Skeletal muscle tissue (tissue), 4 donors: Measurements from ENCODE around the gene TFB2M. TPM values are rescaled to one million over a fixed set of nuclear protein-coding genes. Genes with fewer than 3 reads are reported as not detected.
"Not testable (repeated sequence)": the region's sequence is repeated elsewhere in the genome, so short reads cannot be mapped to it uniquely, and the experiment has no call there.

Experiments used
- H3K27ac ChIP-seq: one replicate; pipeline ENCODE4 v1.7.0; 2013; ENCODE audit warnings: mild to moderate bottlenecking, low read depth, low read length, inconsistent platforms
- H3K27me3 ChIP-seq, 3 donors: one replicate each; pipeline ENCODE4 v1.7.0; 2013; ENCODE audit warnings: low read length in 3 of 3; ENCODE audit not compliant: control insufficient read depth in 3 of 3, insufficient read depth in 3 of 3
- H3K36me3 ChIP-seq, 3 donors: one replicate each; pipeline ENCODE4 v1.7.0; 2013; ENCODE audit warnings: low read length in 3 of 3; ENCODE audit not compliant: control insufficient read depth in 3 of 3, insufficient read depth in 3 of 3
- H3K4me1 ChIP-seq, 3 donors: one replicate each; pipeline ENCODE4 v1.7.0; 2013; ENCODE audit warnings: low read length in 3 of 3, mild to moderate bottlenecking in 3 of 3; ENCODE audit not compliant: control insufficient read depth in 3 of 3, insufficient read depth in 3 of 3
- H3K4me3 ChIP-seq, 3 donors: one replicate each; pipeline ENCODE4 v1.7.0; 2013; ENCODE audit warnings: low read length in 3 of 3
- H3K9ac ChIP-seq, 3 donors: one replicate each; pipeline ENCODE4 v1.7.0; 2013; ENCODE audit warnings: low read length in 3 of 3, mild to moderate bottlenecking in 3 of 3, moderate library complexity in 2 of 3, low read depth in 1 of 3
- H3K9me3 ChIP-seq, 3 donors: one replicate each; pipeline ENCODE4 v1.7.0; 2013; ENCODE audit warnings: low read length in 3 of 3; ENCODE audit not compliant: control insufficient read depth in 3 of 3
- total RNA-seq: library from RNA; depleted of rRNA; stranded (reverse); fragments of >200 nt; gene quantifications from one replicate; pipeline ENCODE4 v1.2.3, GENCODE V29; 2014
- donor health status: Osteomylitis.

TFB2M gene, protein sequence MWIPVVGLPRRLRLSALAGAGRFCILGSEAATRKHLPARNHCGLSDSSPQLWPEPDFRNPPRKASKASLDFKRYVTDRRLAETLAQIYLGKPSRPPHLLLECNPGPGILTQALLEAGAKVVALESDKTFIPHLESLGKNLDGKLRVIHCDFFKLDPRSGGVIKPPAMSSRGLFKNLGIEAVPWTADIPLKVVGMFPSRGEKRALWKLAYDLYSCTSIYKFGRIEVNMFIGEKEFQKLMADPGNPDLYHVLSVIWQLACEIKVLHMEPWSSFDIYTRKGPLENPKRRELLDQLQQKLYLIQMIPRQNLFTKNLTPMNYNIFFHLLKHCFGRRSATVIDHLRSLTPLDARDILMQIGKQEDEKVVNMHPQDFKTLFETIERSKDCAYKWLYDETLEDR
- total RNA-seq, result 21.4 TPM

DNA sequence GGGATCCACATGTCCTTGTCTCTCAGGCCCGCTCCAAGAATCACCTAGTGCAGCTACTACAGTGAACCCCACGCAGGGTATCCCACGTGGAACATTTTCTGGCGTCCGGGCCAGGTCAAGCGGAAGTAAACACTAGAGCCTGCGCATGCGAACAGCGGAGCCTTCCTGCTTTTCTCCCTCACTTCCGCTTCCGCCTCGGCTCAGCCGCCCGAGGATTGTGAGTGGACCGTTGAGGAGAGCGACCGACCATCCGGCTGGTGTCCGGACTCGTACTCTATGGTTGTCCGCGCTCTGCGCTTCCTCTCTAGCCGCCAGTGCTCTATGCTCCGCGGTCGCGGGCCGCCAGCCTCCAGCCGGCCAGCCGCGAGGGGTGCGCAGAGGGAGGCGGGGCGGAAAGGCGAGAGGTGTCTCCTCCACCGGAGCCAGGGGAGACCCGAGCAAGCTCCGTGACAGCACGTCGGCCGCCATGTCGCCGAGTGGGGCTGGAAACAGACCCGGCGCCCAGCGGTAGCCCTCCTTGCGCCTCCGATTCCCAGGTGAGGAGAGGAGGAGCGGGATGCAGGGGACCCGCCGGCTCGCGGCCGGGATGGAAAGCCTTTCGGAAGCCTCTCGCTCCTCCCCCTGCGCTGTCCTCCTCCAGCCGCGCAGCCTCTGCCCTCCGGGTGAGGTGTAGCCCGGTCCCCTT, at the start of gene TFB2M, which contains the start of gene CNST:
Gene TFB2M (minus strand): TSS at position 134 of the 685 bp plus-strand sequence. CDS start 123 bp downstream, at position 11.
Gene CNST (plus strand): TSS at position 329 of the 685 bp plus-strand sequence. CDS start 25,107 bp downstream, outside the sequence.
- peak within 1 kb of the TSS; percentile 94 to 98 (median 96) for H3K9ac ChIP-seq
- H3K27ac ChIP-seq, result peak within 1 kb of the TSS; percentile 95
- H3K27me3 ChIP-seq, result no peaks in the 10 kb centered on the region
- H3K4me1 ChIP-seq, result peaks cover 23 to 33% (median 32%) of the 10 kb centered on the region in 3 donors
- peaks cover 0 to 7% (median 5%) of the 10 kb centered on the region in 3 donors for H3K36me3 ChIP-seq
- H3K4me3 ChIP-seq, result peak within 1 kb of the TSS; percentile 76 to 97 (median 96)
- no peaks in the 10 kb centered on the region for H3K9me3 ChIP-seq

DNA sequence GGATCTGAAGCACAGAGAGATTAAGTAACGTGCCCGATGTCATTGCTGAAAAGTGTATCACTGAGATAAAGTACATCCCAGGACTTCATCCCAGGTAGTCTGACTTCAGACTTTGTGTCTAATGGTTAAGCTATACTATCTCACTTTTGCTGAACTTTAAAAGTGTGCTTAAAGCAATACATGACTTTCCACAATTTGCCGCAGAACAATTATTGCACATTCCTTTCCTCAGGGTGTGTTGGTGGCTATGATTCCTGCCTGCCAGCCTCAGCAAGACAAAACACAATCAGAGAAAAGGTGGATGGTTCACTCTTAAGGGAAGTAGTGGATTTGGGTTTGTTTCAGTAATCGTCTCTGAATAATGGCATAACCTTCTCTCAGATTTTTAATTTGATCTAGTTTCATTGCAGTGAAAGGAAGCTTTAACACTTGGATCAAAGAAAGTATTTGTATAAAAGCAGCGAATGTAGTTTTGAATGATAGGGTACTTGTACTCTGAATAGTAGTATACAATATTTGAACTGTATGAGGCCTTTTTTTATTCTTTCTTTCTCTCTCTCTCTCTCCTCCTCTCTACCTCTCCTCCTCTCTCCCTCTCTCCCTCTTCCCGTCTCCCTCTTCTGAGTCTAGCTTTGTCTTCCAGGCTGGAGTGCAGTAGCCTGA, 47.2 kb upstream of the TFB2M start:
- H3K36me3 ChIP-seq, result no peaks in the 10 kb centered on the region
- no peaks in the 10 kb centered on the region for H3K9me3 ChIP-seq
- H3K27ac ChIP-seq, result no peak overlapping the region
- peak overlapping the region in 1 of 3 donors; percentile 0 for H3K9ac ChIP-seq
- H3K4me1 ChIP-seq, result peaks cover 12 to 25% (median 21%) of the 10 kb centered on the region in 3 donors
- H3K27me3 ChIP-seq, result no peaks in the 10 kb centered on the region
- H3K4me3 ChIP-seq, result no peak overlapping the region

- Histone ChIP-seq H3K9ac (no peak overlapping the region), H3K4me3 (no peak overlapping the region), H3K9me3 (no peaks in the 10 kb centered on the region), H3K27me3 (no peaks in the 10 kb centered on the region), H3K4me1 (peaks cover 6 to 16% (median 14%) of the 10 kb centered on the region in 3 donors), H3K36me3 (no peaks in the 10 kb centered on the region), H3K27ac (no peak overlapping the region)
These were observed 43.6 kb upstream of the TFB2M start for GRCh38 chr1:246609632-246610031.

GRCh38 chr1:246608616-246609376, 42.7 kb upstream of the TFB2M start:
- Histone ChIP-seq H3K9ac (peak overlapping the region in 1 of 3 donors; percentile 35), H3K4me1 (peaks cover 6 to 16% (median 14%) of the 10 kb centered on the region in 3 donors)

GRCh38 chr1:246607462-246607861, 41.4 kb upstream of the TFB2M start:
- H3K9me3 ChIP-seq, result no peaks in the 10 kb centered on the region
- H3K36me3 ChIP-seq, result no peaks in the 10 kb centered on the region
- H3K27ac ChIP-seq, result no peak overlapping the region
- H3K4me3 ChIP-seq, result no peak overlapping the region
- H3K27me3 ChIP-seq, result no peaks in the 10 kb centered on the region
- H3K9ac ChIP-seq, result no peak overlapping the region
- H3K4me1 ChIP-seq, result peaks cover 6 to 16% (median 14%) of the 10 kb centered on the region in 3 donors

More at GRCh38 chr1:246608616-246609376, 42.7 kb upstream of the TFB2M start:
- H3K9me3 ChIP-seq, result no peaks in the 10 kb centered on the region
- H3K27me3 ChIP-seq, result no peaks in the 10 kb centered on the region
- H3K4me3 ChIP-seq, result peak overlapping the region; percentile 12 to 54 (median 30)
- H3K36me3 ChIP-seq, result no peaks in the 10 kb centered on the region
- peak overlapping the region; percentile 54 for H3K27ac ChIP-seq

GRCh38 chr1:246605231-246605630, 39.2 kb upstream of the TFB2M start:
- H3K4me1 ChIP-seq, result peaks cover 6 to 14% (median 12%) of the 10 kb centered on the region in 3 donors
- not testable (repeated sequence) for H3K27me3 ChIP-seq, H3K4me3 ChIP-seq, H3K27ac ChIP-seq, H3K9ac ChIP-seq, H3K36me3 ChIP-seq, H3K9me3 ChIP-seq

GRCh38 chr1:246602194-246602593, 36.1 kb upstream of the TFB2M start:
- Histone ChIP-seq H3K4me1 (peaks cover 10 to 14% (median 12%) of the 10 kb centered on the region in 3 donors), H3K36me3 (no peaks in the 10 kb centered on the region), H3K9me3 (no peaks in the 10 kb centered on the region), H3K27ac (no peak overlapping the region), H3K27me3 (no peaks in the 10 kb centered on the region), H3K4me3 (no peak overlapping the region), H3K9ac (no peak overlapping the region)

DNA sequence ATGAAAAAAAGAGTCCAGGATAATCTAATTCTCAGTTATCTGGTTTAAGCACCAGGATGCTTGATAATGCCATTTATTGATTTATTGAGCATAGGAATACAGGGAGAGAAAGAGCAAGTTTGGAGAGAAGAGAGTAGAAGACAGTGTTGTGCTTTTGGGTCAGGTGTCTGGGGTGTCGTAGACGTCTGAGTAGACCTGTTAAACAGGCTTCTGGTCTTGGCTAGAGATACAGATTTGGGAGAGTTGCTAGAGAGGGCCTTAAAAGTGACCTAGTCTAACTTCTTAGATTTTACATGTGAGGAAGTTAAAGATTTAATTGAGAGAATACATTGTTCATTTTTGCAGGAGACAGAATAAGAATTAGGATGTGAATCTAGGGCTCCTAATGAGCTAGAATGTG, 34.5 kb upstream of the TFB2M start:
- H3K4me1 ChIP-seq, result peaks cover 12 to 16% (median 16%) of the 10 kb centered on the region in 3 donors
- H3K36me3 ChIP-seq, result no peaks in the 10 kb centered on the region
- no peak overlapping the region for H3K4me3 ChIP-seq
- no peak overlapping the region for H3K9ac ChIP-seq
- no peak overlapping the region for H3K27ac ChIP-seq
- H3K9me3 ChIP-seq, result no peaks in the 10 kb centered on the region
- no peaks in the 10 kb centered on the region for H3K27me3 ChIP-seq

GRCh38 chr1:246599315-246599714, 33.3 kb upstream of the TFB2M start:
- Histone ChIP-seq H3K27me3 (no peaks in the 10 kb centered on the region), H3K9ac (no peak overlapping the region), H3K36me3 (no peaks in the 10 kb centered on the region), H3K9me3 (no peaks in the 10 kb centered on the region), H3K4me1 (peaks cover 12 to 16% (median 16%) of the 10 kb centered on the region in 3 donors), H3K4me3 (no peak overlapping the region), H3K27ac (no peak overlapping the region)
